ENCODE data around the gene SLC35B3. TPM values are rescaled to one million over a fixed set of nuclear protein-coding genes. Genes with fewer than 3 reads are reported as not detected.
"Not testable (repeated sequence)": the region's sequence is repeated elsewhere in the genome, so short reads cannot be mapped to it uniquely, and the experiment has no call there.

Gene SLC35B3
- total RNA-seq, 1 donor from 2014 or later = 11.0 TPM

DNA sequence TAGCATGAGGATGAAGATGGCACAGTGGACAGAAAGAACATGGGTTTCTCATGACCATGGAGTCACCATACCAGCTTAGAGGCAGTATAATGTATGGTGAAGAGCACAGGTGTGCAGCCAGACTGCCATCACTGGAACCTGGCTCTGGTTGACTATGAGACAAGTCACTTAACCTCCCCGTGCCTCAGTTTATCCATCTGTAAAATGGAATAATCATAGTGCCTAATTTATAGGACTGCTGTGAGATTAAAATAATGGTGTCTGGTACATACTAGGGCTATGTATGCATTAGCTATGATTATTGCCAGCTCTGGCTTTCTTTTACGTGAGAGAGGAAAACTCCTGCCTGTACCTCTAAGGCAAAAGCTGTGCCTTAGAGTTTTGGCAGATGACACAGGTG, 19.4 kb downstream of the SLC35B3 start:
- intact Hi-C loops (cut with micrococcal nuclease) = no loop called here

DNA sequence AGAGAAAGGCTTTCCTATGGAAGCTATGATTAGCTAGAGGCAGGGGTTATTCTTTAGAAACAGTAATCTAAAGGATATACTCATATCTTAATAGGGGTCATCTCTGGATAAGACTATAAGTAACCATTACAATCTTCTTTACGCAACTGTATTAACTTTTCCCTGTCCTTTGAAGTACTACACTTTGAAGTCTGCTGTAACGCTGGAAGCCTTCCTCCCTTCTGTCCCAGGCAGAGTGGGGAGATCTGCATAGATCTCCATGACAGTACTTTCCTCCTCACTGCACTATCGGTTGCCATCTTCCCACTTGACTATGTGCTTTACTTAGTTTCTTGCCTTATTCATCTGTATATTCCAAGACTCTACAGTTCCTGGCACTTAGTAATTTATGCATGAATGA, 20.1 kb downstream of the SLC35B3 start:
- intact Hi-C loops (cut with micrococcal nuclease) = no loop called here

DNA sequence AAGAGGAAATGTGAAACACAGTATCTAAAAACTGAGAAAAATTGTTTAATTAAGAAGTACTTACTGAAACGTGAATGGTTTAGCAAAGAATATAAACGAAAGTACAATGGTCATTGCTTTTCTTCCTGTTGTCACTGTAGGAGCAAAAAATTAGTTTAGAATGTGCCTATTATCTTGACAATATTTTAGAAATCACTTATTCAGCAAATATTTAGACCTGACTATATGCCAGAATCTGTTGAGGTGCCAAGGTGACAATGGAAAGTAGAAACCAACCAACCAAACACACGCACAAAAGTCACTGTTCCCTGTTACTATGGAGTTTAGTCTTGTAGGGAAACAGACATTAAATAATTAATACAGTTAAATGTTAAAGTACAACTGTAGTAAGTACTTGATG, 20.5 kb downstream of the SLC35B3 start:
- intact Hi-C loops (cut with micrococcal nuclease) = no loop called here

DNA sequence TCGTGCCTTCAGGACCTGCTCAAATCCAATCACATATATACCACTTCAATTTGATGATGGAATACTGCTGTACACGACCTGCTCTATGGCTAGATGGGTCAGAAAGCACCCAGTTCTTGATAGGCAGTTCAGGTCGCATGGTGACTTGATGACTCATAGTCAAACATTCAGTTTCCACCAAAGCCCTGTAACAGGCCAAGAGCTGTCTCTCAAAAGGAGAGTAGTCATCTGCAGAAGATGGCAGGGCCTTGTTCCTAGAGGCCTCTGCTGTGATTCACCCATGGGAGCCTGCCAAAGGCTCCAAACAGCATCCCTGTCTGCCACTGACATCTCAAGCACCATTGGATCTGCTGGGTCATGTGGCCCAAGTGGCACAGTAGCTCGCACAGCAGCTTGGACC, 29.4 kb downstream of the SLC35B3 start:
- intact Hi-C loops (cut with micrococcal nuclease) = not testable (repeated sequence)

DNA sequence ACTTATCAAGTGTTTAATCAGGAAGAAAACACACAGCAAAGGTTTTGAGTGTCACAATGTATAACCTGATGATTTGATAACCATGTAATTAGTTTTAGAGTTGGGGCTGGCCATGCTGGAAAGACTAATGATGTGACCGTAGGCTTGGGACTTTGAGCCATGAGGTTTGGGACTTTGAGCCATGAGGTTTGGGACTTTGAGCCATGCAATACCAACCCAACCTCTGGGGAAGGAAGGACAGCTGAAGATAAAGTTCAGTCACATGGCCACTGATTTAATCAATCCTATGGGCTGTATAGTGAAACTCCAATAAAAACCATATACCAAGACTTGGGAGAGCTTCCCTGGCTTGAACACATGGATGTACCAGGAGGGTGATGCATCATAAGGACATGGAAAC, 32.8 kb downstream of the SLC35B3 start:
- intact Hi-C loops (cut with micrococcal nuclease) = no loop called here

DNA sequence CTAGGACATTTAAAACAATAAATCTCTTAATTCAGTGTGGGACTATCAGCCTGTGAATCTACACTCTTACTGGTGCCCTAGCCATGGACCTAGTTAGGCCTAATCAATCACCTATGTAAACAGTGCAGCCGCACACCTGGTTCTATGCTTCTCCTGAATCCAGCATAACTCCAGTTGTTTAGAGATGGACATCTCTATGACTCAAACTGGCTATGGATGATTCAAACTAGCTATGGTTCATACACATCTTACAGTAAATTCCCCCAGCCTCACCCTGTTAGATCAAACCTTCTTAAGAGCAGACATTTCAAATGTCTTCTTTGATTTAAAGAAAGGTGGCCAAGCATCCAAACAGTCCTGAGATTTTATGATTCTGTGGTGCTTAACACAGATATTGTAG, 34.7 kb downstream of the SLC35B3 start:
- intact Hi-C loops (cut with micrococcal nuclease) = no loop called here

DNA sequence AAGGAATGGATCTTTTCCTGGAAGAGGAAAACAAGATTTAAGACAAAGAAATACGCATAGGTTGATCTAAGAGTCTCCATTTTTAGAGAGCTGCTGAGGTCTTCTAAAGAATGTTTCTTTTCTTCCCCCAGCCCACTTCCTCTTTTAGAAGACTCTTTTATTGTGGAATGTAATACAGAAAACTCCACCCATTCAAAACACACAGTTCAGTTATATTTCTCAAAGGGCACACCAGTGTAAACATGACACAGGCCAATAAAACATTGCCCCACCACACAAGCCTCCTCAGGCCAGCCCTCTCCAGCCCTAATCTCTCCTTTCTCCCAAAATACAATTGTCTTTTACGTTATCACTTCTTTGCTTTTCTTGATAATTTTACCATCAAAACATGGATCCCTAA, 42.8 kb downstream of the SLC35B3 start:
- intact Hi-C loops (cut with micrococcal nuclease) = no loop called here

DNA sequence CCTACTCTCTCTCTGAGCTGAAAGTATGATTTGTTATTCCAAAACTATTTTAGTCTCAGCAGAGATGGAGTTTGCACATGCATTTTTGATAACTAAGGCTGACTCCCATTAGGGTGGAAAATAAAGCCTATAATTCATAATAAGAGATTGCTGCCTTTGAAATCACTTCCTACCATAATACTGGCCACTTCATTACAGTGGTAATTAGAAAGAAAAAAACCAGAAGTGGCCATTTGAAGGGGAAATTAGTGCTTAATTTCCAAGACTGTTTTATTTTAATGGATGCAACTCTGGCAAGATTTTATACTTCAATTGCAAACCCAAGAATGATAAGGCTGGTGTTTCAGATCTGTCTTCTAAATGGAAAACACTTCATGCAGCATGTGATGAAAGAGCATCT, 43.4 kb downstream of the SLC35B3 start:
- intact Hi-C loops (cut with micrococcal nuclease) = no loop called here

DNA sequence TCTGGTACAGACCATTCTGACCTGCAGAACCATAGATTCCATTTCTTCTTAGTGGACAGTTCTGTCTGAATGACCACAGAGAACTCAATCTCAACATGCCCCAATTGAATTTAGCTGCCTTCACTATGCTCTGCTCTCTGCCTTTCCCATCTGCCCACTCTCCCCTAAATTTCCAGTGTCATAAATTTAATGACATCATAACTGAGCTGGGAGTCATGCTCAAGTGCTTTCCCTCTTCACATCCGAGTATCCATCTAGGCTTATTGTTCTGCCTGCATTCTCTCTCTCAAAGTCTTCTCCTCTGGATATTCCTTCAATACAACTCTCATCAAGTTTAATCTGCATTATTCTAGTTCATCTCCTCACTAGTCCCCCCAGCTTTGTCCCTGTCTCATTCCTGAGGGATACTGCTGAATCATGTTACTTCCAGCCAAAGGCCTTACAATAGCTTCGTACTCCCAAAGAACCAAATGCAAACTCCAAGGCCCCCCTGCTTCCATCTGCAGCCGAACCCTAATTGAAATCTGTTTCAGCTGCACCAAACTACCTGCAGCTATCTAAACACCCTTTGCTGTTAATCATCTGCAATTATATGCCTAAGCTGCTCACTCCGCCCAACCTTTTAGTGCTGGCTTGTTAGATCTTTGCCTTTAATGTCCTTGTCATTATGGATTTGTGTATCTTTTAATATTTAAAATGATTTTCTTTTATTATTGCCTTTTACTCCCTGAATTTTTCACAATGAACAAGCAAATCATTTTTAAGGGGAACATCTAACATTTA, 46.1 kb downstream of the SLC35B3 start:
- intact Hi-C loops (cut with micrococcal nuclease) = no loop called here

DNA sequence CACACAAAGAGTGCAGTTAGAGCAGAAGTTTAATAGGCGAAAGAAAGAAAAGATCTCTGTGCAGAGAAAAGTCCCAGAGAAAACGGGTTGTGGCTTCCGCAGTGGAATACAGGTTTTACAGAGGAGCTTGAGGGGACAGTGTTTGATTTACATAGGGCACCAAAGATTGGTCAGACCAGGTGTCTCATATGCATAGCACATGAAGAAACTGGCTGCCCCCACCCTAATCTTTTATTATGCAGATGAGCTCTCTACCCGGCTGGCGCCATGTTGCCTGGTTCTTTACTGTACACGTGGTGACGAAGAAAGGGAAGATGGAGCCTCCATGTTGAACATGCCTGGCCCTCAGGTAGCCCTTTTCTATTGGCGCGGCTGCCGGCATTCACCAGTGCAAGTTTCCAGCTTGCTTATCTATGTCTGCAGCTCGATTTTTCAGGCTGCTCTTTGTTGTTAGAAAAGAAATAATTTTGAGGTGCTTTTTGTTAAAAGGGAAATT, 47.4 kb downstream of the SLC35B3 start:
- intact Hi-C loops (cut with micrococcal nuclease) = no loop called here

DNA sequence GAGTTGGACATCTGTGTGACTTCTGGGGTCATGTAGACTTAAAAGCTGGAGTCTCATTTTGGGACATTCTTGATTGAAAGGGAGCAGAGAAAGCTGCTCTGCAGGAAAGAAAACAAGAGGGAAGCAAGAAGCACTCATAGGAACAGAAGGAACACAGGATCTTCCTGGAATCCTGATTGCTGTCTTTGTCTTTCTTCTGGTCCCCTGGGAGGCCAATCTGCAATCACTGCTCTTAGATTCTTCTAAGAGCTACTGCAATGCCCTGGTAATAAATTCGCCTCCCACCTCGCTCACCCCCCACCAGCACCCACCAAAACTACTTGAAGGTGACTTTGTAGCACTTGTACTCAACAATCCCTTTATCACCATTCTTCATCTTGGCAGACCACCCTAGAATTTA, 51.8 kb downstream of the SLC35B3 start:
- intact Hi-C loops (cut with micrococcal nuclease) = no loop called here

DNA sequence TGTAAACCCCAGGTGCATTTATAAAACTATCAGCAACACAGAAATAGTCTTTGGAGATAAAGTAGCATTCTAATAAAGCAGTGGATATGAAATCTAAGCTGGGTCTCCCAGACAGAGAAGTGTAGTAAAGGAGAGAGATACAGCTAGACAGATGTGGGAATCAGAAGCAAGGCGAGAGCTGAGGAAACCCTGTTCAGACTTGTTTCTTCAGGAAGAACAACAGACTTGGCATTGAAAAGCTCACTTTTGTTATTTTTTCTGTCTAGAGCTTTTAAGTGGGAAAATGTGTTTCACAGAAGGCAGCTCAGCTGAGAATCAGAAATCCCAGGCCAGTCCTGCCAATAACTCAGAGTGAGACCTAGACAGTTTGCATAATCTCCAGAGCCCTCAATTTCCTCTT, 52.9 kb downstream of the SLC35B3 start:
- intact Hi-C loops (cut with micrococcal nuclease) = no loop called here

DNA sequence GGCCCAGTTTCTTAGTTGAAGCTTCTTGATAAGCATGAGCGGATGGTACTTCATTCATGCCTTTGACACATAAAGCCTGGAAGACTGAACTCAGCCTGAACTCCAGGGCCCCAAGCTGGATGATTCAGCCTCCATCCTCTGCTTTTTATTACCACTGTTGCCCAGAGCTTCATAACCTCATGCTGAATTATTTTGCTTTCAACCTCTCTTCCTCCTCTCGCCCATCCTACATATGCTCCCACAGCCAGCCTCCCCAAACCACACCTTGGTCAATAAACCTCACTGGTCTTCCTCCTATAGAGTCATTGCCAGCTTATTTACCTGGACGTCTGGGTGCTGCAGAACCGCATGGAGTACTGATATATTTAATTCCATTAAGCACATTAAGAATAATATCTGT, 59.4 kb downstream of the SLC35B3 start:
- intact Hi-C loops (cut with micrococcal nuclease) = no loop called here

Data from T-helper 2 cell treated with Interferon-gamma antibody and Interleukin-4, amounts not matched to agents 100 ng/mL and 5 ng/mL, for 36 hours (primary cell).